Renal cortical epithelial cell (primary cell): ENCODE measurements around the gene SMIM11. TPM values are rescaled to one million over a fixed set of nuclear protein-coding genes. Genes with fewer than 3 reads are reported as not detected.
"Not testable (repeated sequence)": the region's sequence is repeated elsewhere in the genome, so short reads cannot be mapped to it uniquely, and the experiment has no call there.

Experiments
- DNase-seq: peaks from one replicate; pipeline ENCODE4 v3.0.0-alpha.2; 2011; ENCODE audit warnings: low read depth
- total RNA-seq: library from RNA; depleted of rRNA; stranded (reverse); fragments of >200 nt; gene quantifications from 2 replicates; pipeline ENCODE4 v1.2.3, GENCODE V29; 2014

Gene SMIM11
- total RNA-seq, 1 donor from 2014 or later, result 3.2 TPM

- not testable (repeated sequence) for DNase-seq
Observed at GRCh38 chr21:34417448-34418077, 42.3 kb downstream of the SMIM11 start.

GRCh38 chr21:34423805-34424204 lies 48.5 kb downstream of the SMIM11 start, which contains the start of gene SMIM34:
SMIM34 (minus strand) TSS chr21:34423951; CDS start chr21:34423839, 112 bp downstream.
- not testable (repeated sequence) for DNase-seq

- not testable (repeated sequence) for DNase-seq
Observed at GRCh38 chr21:34427339-34427738, 52.0 kb downstream of the SMIM11 start.

GRCh38 chr21:34428441-34428840 lies 53.1 kb downstream of the SMIM11 start:
- DNase-seq, result not testable (repeated sequence)

- not testable (repeated sequence) for DNase-seq
Observed at GRCh38 chr21:34429710-34430109, 54.4 kb downstream of the SMIM11 start.

Other genes with a start within 250 kb of the SMIM11 start
- gene KCNE2, start 11.5 kb upstream of the SMIM11 start, total RNA-seq, result not detected in 2 replicates
- not detected in 2 replicates for gene SMIM34, start 48.4 kb downstream of the SMIM11 start, total RNA-seq
- 3.5 TPM in 1 of 2 replicates, not detected in the other for gene KCNE1, start 136.7 kb downstream of the SMIM11 start, total RNA-seq
- gene RCAN1, start 239.6 kb downstream of the SMIM11 start, total RNA-seq, result 82.0 and 113 TPM in 2 replicates